ENCODE data around the gene CCND1. TPM values are rescaled to one million over a fixed set of nuclear protein-coding genes. Genes with fewer than 3 reads are reported as not detected.
A peak's percentile ranks its signal among the peaks of the same experiment; 100 is the strongest.

The CCND1 gene
- total and polyA plus RNA-seq, 9 of the 15 experiments (the other 6 are each of a cell fraction or from before 2014, with no cell fraction given), result 0.04 to 23.3 (median 3.8) TPM

- H3K27ac ChIP-seq (ENCODE audit: extremely low read depth, low read depth, low read length), result no peak overlapping the region
- no peak for FAIRE-seq
Observed at GRCh38 chr11:69655479-69656428, 14.8 kb downstream of the CCND1 start.

More at GRCh38 chr11:69655479-69656428, 14.8 kb downstream of the CCND1 start:
- Histone ChIP-seq H3K9ac (ENCODE audit: insufficient read depth in 1 of 2, low read depth in 2 of 2, low read length in 2 of 2) (no peak overlapping the region), H3K4me3 (no peak overlapping the region), H3K36me3 (ENCODE audit: control insufficient read depth, insufficient read depth, low read length) (no peaks in the 10 kb centered on the region), H4K20me1 (replicated peaks; ENCODE audit: control insufficient read depth, insufficient read depth, low read length) (no peaks in the 10 kb centered on the region), H3K4me2 (ENCODE audit: insufficient read depth, low read length) (no peak overlapping the region), H3K79me2 (ENCODE audit: control insufficient read depth, insufficient read depth, low read length) (no peaks in the 10 kb centered on the region), H3K27me3 (ENCODE audit: control insufficient read depth in 2 of 2, insufficient read depth in 2 of 2, low read length in 2 of 2) (peaks cover 0 to 11% of the 10 kb centered on the region in 2 experiments; a peak in 3 of 5 replicates), H3K9me3 (replicated peaks; ENCODE audit: control insufficient read depth, insufficient read depth, low read depth, low read length) (no peaks in the 10 kb centered on the region), H3K9me1 (ENCODE audit: control insufficient read depth, insufficient read depth, low read length) (no peaks in the 10 kb centered on the region), H2AFZ (ENCODE audit: low read depth, low read length) (no peak overlapping the region), H3K4me1 (replicated peaks in 1 of 2; ENCODE audit: control insufficient read depth in 2 of 2, insufficient read depth in 2 of 2, low read length in 2 of 2) (peaks cover 0 to 22% of the 10 kb centered on the region in 2 experiments; a peak in 2 of 5 replicates)
- CTCF ChIA-PET (ENCODE audit: low intra/inter-chr PET ratio), result no interaction called here
- no peak for DNase-seq (ENCODE audit: extremely low read depth in 1 of 4, low spot score in 3 of 4)
- intact Hi-C loops (cut with micrococcal nuclease), result no loop called here
- in situ Hi-C loops (cut with MboI), result loop anchor here (25.0 kb wide), 2 partner anchors 818 to 1018 kb away; partner anchors contain the start of gene CPT1A
- POLR2A ChIA-PET, result interaction anchor here (1.2 to 1.3 kb wide), 2 partner anchors 10 to 15 kb away, joined by 3 to 6 read pairs; no protein-coding TSS in a partner anchor
- no peak for ATAC-seq
- WGBS (ENCODE audit: insufficient coverage, low coverage, missing lambda C conversion rate), result 38% methylated on average over 18 of the region's 19 CpGs
- BruUV-seq (replicated peaks), result no TSS peak
- TF ChIP-seq POLR2G (IDR thresholded peaks at IDR 0.05; ENCODE audit: low read depth, low read length), result peak; percentile 8; the same call in 1 of the 2 replicates
- TF ChIP-seq ZNF778 (CRISPR knock-in tag; IDR thresholded peaks at IDR 0.05), result no peak
